ENCODE measurements around the gene PLA2G2C.

Gene PLA2G2C

GRCh38 chr1:20183035-20183434 is 3.3 kb downstream of the PLA2G2C start:
- no peak for DNase-seq

GRCh38 chr1:20182415-20182814 is 3.9 kb downstream of the PLA2G2C start:
- DNase-seq = no peak

- DNase-seq = no peak
Observed at GRCh38 chr1:20180844-20181207, 5.5 kb downstream of the PLA2G2C start.

- no peak for DNase-seq
Observed at GRCh38 chr1:20180129-20180843, 6.0 kb downstream of the PLA2G2C start.

- no peak for DNase-seq
Observed at GRCh38 chr1:20179371-20180128, 6.8 kb downstream of the PLA2G2C start.

GRCh38 chr1:20178634-20179370 is 7.5 kb downstream of the PLA2G2C start:
- DNase-seq = no peak

GRCh38 chr1:20174937-20175666 is 11.2 kb downstream of the PLA2G2C start:
- no peak for DNase-seq

- DNase-seq = no peak
Observed at GRCh38 chr1:20172033-20172590, 14.2 kb downstream of the PLA2G2C start.

- DNase-seq = no peak
Observed at GRCh38 chr1:20169932-20170331, 16.4 kb downstream of the PLA2G2C start.

- no peak for DNase-seq
Observed at GRCh38 chr1:20168564-20169491, 17.5 kb downstream of the PLA2G2C start.

- no peak for DNase-seq
Observed at GRCh38 chr1:20167126-20167525, 19.2 kb downstream of the PLA2G2C start.

GRCh38 chr1:20166051-20166450 is 20.3 kb downstream of the PLA2G2C start:
- no peak for DNase-seq

- DNase-seq = no peak
Observed at GRCh38 chr1:20165522-20165951, 20.8 kb downstream of the PLA2G2C start.

GRCh38 chr1:20164694-20165202 is 21.6 kb downstream of the PLA2G2C start:
- no peak for DNase-seq

- no peak for DNase-seq
Observed at GRCh38 chr1:20160034-20160433, 26.3 kb downstream of the PLA2G2C start.

- no peak for DNase-seq
Observed at GRCh38 chr1:20158358-20159070, 27.8 kb downstream of the PLA2G2C start.

- DNase-seq = no peak
Observed at GRCh38 chr1:20154301-20154831, 32.0 kb downstream of the PLA2G2C start.

GRCh38 chr1:20153000-20153418 is 33.3 kb downstream of the PLA2G2C start:
- no peak for DNase-seq

- DNase-seq = no peak
Observed at GRCh38 chr1:20152599-20152930, 33.8 kb downstream of the PLA2G2C start.

- peak; percentile 66 for DNase-seq
Observed at GRCh38 chr1:20151906-20152598, 34.3 kb downstream of the PLA2G2C start.
